Mesothelial cell of epicardium (in vitro differentiated cells): ENCODE data around the gene RIC1. TPM values are rescaled to one million over a fixed set of nuclear protein-coding genes. Genes with fewer than 3 reads are reported as not detected.
"Not testable (repeated sequence)": the region's sequence is repeated elsewhere in the genome, so short reads cannot be mapped to it uniquely, and the experiment has no call there.

ENCODE experiments used
- DNase-seq, 2 experiments: peaks; one replicate each; pipeline ENCODE4 v3.0.0; 2021; ENCODE audit warnings: low spot score in 2 of 2; ENCODE audit not compliant: unreplicated experiment in 2 of 2
- H3K27ac Mint-ChIP-seq: 2 replicates; pipeline ENCODE4 v1.8.0; 2021; ENCODE audit warnings: mixed read lengths
- H3K27me3 Mint-ChIP-seq: 2 replicates; pipeline ENCODE4 v1.8.0; 2021; ENCODE audit warnings: low read depth, mixed read lengths
- H3K36me3 Mint-ChIP-seq: 2 replicates; pipeline ENCODE4 v1.8.0; 2021; ENCODE audit warnings: mixed read lengths
- H3K4me1 Mint-ChIP-seq: 2 replicates; pipeline ENCODE4 v1.8.0; 2021; ENCODE audit warnings: mixed read lengths
- H3K4me3 Mint-ChIP-seq: 2 replicates; pipeline ENCODE4 v1.8.0; 2021; ENCODE audit warnings: mild to moderate bottlenecking, moderate library complexity, mixed read lengths
- H3K9me3 Mint-ChIP-seq: 2 replicates; pipeline ENCODE4 v1.8.0; 2021; ENCODE audit warnings: mixed read lengths
- CTCF ChIP-seq: fragments of 200-600 bp; sonication (generic); IDR thresholded peaks from one replicate; pipeline ENCODE4 v1.5.0; 2021; ENCODE audit warnings: antibody characterized with exemption; ENCODE audit not compliant: unreplicated experiment
- total RNA-seq: library from RNA; stranded (reverse); gene quantifications from 3 replicates; pipeline ENCODE4 v1.2.1, GENCODE V29; 2021

Gene RIC1
- total RNA-seq, 1 donor from 2014 or later, result 39.2 TPM

- Mint-ChIP-seq H3K4me1 (no peaks in the 10 kb centered on the region), H3K27me3 (no peaks in the 10 kb centered on the region), H3K27ac (no peak overlapping the region), H3K36me3 (peaks cover 58% of the 10 kb centered on the region), H3K4me3 (no peak overlapping the region), H3K9me3 (peaks cover 5% of the 10 kb centered on the region)
- no peak for DNase-seq
- TF ChIP-seq CTCF, result no peak
Observed at GRCh38 chr9:5767968-5768932, 139.3 kb downstream of the RIC1 start.

- TF ChIP-seq CTCF, result no peak
- DNase-seq, result no peak
- no peak overlapping the region for H3K27ac Mint-ChIP-seq
- peaks cover 17% of the 10 kb centered on the region for H3K9me3 Mint-ChIP-seq
- peaks cover 63% of the 10 kb centered on the region for H3K36me3 Mint-ChIP-seq
- no peaks in the 10 kb centered on the region for H3K4me1 Mint-ChIP-seq
- H3K4me3 Mint-ChIP-seq, result no peak overlapping the region
- H3K27me3 Mint-ChIP-seq, result no peaks in the 10 kb centered on the region
Observed at GRCh38 chr9:5773324-5773999, 144.6 kb downstream of the RIC1 start.

- Mint-ChIP-seq H3K36me3 (peaks cover 79% of the 10 kb centered on the region), H3K4me1 (no peaks in the 10 kb centered on the region), H3K27me3 (no peaks in the 10 kb centered on the region), H3K27ac (no peak overlapping the region), H3K9me3 (peaks cover 58% of the 10 kb centered on the region), H3K4me3 (no peak overlapping the region)
- no peak for TF ChIP-seq CTCF
- no peak for DNase-seq
Observed at GRCh38 chr9:5778805-5779204, 149.9 kb downstream of the RIC1 start.

GRCh38 chr9:5779705-5780218, 150.9 kb downstream of the RIC1 start:
- not testable (repeated sequence) for DNase-seq, H3K27me3 Mint-ChIP-seq, H3K27ac Mint-ChIP-seq, H3K4me3 Mint-ChIP-seq, H3K4me1 Mint-ChIP-seq
- H3K9me3 Mint-ChIP-seq, result peaks cover 62% of the 10 kb centered on the region
- H3K36me3 Mint-ChIP-seq, result peaks cover 76% of the 10 kb centered on the region

GRCh38 chr9:5783420-5783819, 154.5 kb downstream of the RIC1 start:
- H3K4me1 Mint-ChIP-seq, H3K27ac Mint-ChIP-seq, H3K4me3 Mint-ChIP-seq, DNase-seq, H3K27me3 Mint-ChIP-seq: not testable (repeated sequence)
- peaks cover 70% of the 10 kb centered on the region for H3K36me3 Mint-ChIP-seq
- H3K9me3 Mint-ChIP-seq, result peaks cover 45% of the 10 kb centered on the region

- H3K27ac Mint-ChIP-seq, result no peak overlapping the region
- H3K36me3 Mint-ChIP-seq, result peaks cover 64% of the 10 kb centered on the region
- no peak for TF ChIP-seq CTCF
- peaks cover 2% of the 10 kb centered on the region for H3K4me1 Mint-ChIP-seq
- no peak overlapping the region for H3K4me3 Mint-ChIP-seq
- H3K9me3 Mint-ChIP-seq, result peaks cover 40% of the 10 kb centered on the region
- no peaks in the 10 kb centered on the region for H3K27me3 Mint-ChIP-seq
- DNase-seq, result no peak
Observed at GRCh38 chr9:5783982-5784381, 155.1 kb downstream of the RIC1 start.
